HepG2 (cell line): Measurements from ENCODE around the gene NUDT13. TPM values are rescaled to one million over a fixed set of nuclear protein-coding genes. Genes with fewer than 3 reads are reported as not detected.

Source experiments
- CREB3 ChIP-seq: sonication (generic); formaldehyde crosslinking; IDR thresholded peaks from 2 replicates; pipeline ENCODE4 v1.5.0; 2020; ENCODE audit warnings: missing genetic modification reagents
- ETV5 ChIP-seq: IDR thresholded peaks from 2 replicates; pipeline ENCODE4 v1.6.1; 2018; ENCODE audit warnings: missing biosample characterization, missing genetic modification reagents, inconsistent platforms, borderline replicate concordance
- MAZ ChIP-seq, 2 experiments: sonication (generic) in 1 of 2; formaldehyde crosslinking in 1 of 2; IDR thresholded peaks; 2 replicates each; pipeline versions ENCODE4 v1.5.0 to v1.6.1; 2012 to 2020; ENCODE audit warnings: low read depth in 2 of 2, mild to moderate bottlenecking in 2 of 2, borderline replicate concordance in 1 of 2, improper control_type of control experiment in 1 of 2, low read length in 1 of 2, missing genetic modification reagents in 1 of 2, moderate library complexity in 1 of 2
- MLLT10 ChIP-seq: sonication (generic); formaldehyde crosslinking; IDR thresholded peaks from 2 replicates; pipeline ENCODE4 v1.4.0; 2020; ENCODE audit warnings: missing genetic modification reagents
- PCBP1 ChIP-seq: fragments of 200-400 bp; formaldehyde crosslinking; IDR thresholded peaks from 2 replicates; pipeline ENCODE4 v1.6.1; 2017; ENCODE audit warnings: mild to moderate bottlenecking, low read depth, low read length, borderline replicate concordance
- SKI ChIP-seq: fragments of 450-650 bp; IDR thresholded peaks from one replicate; pipeline ENCODE4 v1.6.1; 2018; ENCODE audit warnings: mild to moderate bottlenecking; ENCODE audit not compliant: partially characterized antibody
- SRSF4 ChIP-seq: fragments of 200-400 bp; formaldehyde crosslinking; IDR thresholded peaks from one replicate; pipeline ENCODE4 v1.6.1; 2018; ENCODE audit warnings: mild to moderate bottlenecking, low read depth, low read length, moderate library complexity; ENCODE audit not compliant: poor library complexity, severe bottlenecking
- TGIF2 ChIP-seq: IDR thresholded peaks from 2 replicates; pipeline ENCODE4 v1.6.1; 2016; ENCODE audit warnings: control low read depth, missing compliant biosample characterization
- THAP9 ChIP-seq: sonication (generic); formaldehyde crosslinking; IDR thresholded peaks from 2 replicates; pipeline ENCODE4; 2020; ENCODE audit warnings: missing genetic modification reagents, mild to moderate bottlenecking, borderline replicate concordance
- ZNF224 ChIP-seq: sonication (generic); formaldehyde crosslinking; IDR thresholded peaks from 2 replicates; pipeline ENCODE4 v1.5.0; 2020; ENCODE audit warnings: mild to moderate bottlenecking, missing genetic modification reagents
- ZNF333 ChIP-seq: sonication (generic); formaldehyde crosslinking; IDR thresholded peaks from 2 replicates; pipeline ENCODE4 v1.4.0; 2020; ENCODE audit warnings: mild to moderate bottlenecking, missing genetic modification reagents, borderline replicate concordance
- ZNF350 ChIP-seq: sonication (generic); formaldehyde crosslinking; IDR thresholded peaks from 2 replicates; pipeline ENCODE4 v1.4.0; 2020; ENCODE audit warnings: mild to moderate bottlenecking, low read depth, missing genetic modification reagents, borderline replicate concordance
- polyA plus RNA-seq, 8 experiments: library from polyadenylated mRNA; depleted of rRNA in 3 of 8; stranded (reverse) in 7 of 8; unstranded in 1 of 8; fragments of >200 nt; fragmentation: Illumina TruSeq in 4 of 8; extraction: Trizol in 4 of 8; gene quantifications; 2 replicates each; pipeline versions ENCODE4 v1.2.1 to v1.2.3, GENCODE V29; 2011 to 2016; ENCODE audit warnings: low read depth in 4 of 8, missing spikeins in 1 of 8, mixed read lengths in 1 of 8; ENCODE audit not compliant: insufficient read depth in 1 of 8
- total RNA-seq, 5 experiments: library from RNA; depleted of rRNA; stranded (reverse); fragments of >200 nt; fragmentation: Illumina TruSeq; extraction: Trizol; gene quantifications; 2 replicates each; pipeline ENCODE4 v1.2.3, GENCODE V29; 2016; ENCODE audit warnings: low read depth in 1 of 5
- TF ChIP-seq, protein P1 (sequence below): sonication (generic); formaldehyde crosslinking; IDR thresholded peaks from 2 replicates; pipeline ENCODE4 v1.4.0; 2020; ENCODE audit warnings: missing genetic modification reagents, borderline replicate concordance
- TF ChIP-seq, protein P2 (sequence below): sonication (generic); formaldehyde crosslinking; IDR thresholded peaks from 2 replicates; pipeline ENCODE4 v1.5.0; 2020; ENCODE audit warnings: mild to moderate bottlenecking, missing genetic modification reagents
- TF ChIP-seq, protein P3 (sequence below): sonication (generic); formaldehyde crosslinking; IDR thresholded peaks from 2 replicates; pipeline ENCODE4 v1.5.0; 2020; ENCODE audit warnings: missing genetic modification reagents, mild to moderate bottlenecking, borderline replicate concordance

The NUDT13 gene
- total and polyA plus RNA-seq, 2 of the 13 experiments (the other 11 are each of a cell fraction or from before 2014, with no cell fraction given): 4.2 to 6.5 TPM

DNA sequence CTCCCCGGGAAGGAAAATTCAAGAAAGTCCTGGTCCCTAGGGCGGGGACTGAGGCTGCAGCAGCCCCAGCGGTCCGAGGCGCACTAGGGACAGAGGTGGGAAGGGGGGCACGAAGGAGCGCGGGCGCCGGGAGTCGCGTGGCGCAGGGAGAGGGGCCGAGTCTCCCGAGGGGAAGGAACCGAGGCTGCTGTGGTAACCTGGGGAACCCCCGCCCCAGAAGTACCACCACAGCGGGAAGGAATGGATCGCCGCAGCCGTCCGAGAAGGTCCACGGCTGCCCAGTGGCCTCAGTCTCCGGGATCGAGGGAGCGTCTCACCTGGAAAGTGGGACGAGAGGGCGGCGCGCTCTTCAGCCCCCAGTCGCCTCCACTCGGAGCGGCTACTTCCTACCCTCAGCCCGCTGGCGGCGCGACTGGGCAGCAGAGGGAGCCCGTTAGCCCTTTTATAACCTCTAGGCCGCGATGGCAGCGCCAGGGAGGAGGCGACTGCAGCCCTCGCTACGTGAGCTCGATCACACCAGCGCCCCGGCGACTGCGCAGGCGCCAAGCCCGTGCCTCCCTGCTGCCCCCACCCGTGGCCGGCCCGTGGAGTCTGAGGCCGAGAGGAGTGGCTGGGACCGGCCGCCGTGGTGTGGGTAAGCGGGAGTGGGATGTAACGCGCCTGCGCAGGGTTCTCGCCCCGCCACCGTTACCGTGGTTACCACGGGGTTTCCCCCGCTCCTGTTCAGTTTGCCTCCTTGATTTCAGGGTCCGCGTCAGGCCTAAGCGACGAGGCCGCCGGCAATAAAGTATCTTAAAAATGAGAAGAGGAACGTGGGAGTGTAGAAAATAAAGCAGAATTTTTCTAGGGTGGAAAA lies 13.6 kb upstream of the NUDT13 start, which contains the start of gene P4HA1 (continued):
- TF ChIP-seq MAZ (IDR thresholded peaks at IDR 0.05; ENCODE audit: borderline replicate concordance, low read depth, low read length) (peak; percentile 88), MAZ (CRISPR knock-in tag; IDR thresholded peaks at IDR 0.05; ENCODE audit: low read depth) (peak; percentile 94), ZNF333 (peak; percentile 88), CREB3 (CRISPR knock-in tag) (0 out of 2 replicates have a peak, but pooled peaks have one; percentile 76), THAP9 (CRISPR knock-in tag) (peak; percentile 89; the same call in 1 of the 2 replicates), ZNF224 (CRISPR knock-in tag) (no peak), MLLT10 (no peak), SKI (peak; percentile 63), PCBP1 (peak; percentile 84; the same call in 1 of the 2 replicates), ETV5 (CRISPR knock-in tag) (no peak; the same call in 1 of the 2 replicates), TGIF2 (peak; percentile 58; the same call in 1 of the 2 replicates), ZNF350 (peak; percentile 95), SRSF4 (no peak)
- TF ChIP-seq, protein P1, sequence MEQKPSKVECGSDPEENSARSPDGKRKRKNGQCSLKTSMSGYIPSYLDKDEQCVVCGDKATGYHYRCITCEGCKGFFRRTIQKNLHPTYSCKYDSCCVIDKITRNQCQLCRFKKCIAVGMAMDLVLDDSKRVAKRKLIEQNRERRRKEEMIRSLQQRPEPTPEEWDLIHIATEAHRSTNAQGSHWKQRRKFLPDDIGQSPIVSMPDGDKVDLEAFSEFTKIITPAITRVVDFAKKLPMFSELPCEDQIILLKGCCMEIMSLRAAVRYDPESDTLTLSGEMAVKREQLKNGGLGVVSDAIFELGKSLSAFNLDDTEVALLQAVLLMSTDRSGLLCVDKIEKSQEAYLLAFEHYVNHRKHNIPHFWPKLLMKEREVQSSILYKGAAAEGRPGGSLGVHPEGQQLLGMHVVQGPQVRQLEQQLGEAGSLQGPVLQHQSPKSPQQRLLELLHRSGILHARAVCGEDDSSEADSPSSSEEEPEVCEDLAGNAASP (CRISPR knock-in tag): no peak
- TF ChIP-seq, protein P2, sequence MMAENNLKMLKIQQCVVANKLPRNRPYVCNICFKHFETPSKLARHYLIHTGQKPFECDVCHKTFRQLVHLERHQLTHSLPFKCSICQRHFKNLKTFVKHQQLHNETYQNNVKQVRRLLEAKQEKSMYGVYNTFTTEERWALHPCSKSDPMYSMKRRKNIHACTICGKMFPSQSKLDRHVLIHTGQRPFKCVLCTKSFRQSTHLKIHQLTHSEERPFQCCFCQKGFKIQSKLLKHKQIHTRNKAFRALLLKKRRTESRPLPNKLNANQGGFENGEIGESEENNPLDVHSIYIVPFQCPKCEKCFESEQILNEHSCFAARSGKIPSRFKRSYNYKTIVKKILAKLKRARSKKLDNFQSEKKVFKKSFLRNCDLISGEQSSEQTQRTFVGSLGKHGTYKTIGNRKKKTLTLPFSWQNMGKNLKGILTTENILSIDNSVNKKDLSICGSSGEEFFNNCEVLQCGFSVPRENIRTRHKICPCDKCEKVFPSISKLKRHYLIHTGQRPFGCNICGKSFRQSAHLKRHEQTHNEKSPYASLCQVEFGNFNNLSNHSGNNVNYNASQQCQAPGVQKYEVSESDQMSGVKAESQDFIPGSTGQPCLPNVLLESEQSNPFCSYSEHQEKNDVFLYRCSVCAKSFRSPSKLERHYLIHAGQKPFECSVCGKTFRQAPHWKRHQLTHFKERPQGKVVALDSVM: peak; percentile 69
- TF ChIP-seq, protein P3, sequence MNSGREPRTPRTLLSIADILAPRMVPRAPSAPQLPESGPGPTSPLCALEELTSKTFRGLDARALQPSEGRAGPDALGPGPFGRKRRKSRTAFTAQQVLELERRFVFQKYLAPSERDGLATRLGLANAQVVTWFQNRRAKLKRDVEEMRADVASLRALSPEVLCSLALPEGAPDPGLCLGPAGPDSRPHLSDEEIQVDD (CRISPR knock-in tag): no peak
